GM18508 (cell line): Measurements from ENCODE around the gene USP21.

Experiments used
- ATAC-seq: cut with Tn5 transposase; IDR thresholded peaks from one replicate; pipeline ENCODE4 v1.9.1; 2021; ENCODE audit warnings: moderate number of reproducible peaks; ENCODE audit not compliant: insufficient read depth, unreplicated experiment

USP21 gene

GRCh38 chr1:161166669-161167548 is 7.6 kb downstream of the USP21 start:
- no peak for ATAC-seq

DNA sequence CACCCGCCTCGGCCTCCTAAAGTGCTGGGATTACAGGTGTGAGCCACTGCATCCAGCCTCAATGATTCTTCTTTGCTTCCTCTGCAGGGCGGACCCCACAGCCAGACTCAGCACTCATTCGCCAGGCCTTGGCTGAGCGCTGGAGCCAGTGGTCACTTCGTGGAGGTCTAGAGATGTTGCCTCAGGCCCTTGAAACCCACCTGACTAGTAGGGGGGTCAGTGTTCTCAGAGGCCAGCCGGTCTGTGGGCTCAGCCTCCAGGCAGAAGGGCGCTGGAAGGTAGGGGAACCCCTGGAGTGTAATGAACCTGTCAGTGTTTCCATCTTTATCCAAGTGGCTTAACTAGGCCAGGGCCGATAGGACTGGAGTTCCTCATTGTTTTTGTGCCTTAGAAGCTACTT is 9.6 kb downstream of the USP21 start:
- ATAC-seq = no peak

DNA sequence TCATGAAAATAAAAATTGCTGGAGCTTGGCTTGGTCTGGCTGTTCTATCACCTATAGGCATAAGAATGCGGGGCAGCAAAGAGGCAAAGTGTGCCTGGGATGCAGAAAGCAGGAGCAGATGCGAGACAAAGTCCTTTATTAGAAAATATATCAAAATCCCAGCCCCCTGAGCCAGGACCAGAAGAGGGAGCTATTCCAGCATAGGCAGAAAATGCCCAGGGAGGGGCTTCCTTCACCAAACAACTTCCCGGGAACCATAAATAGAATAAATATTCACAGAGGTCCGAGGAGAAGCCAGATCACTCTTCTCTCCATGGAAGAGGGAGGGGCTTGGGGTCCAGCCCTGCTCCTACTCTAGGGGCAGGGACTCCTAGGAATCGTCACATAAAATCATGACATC is 11.9 kb downstream of the USP21 start:
- ATAC-seq = no peak

- no peak for ATAC-seq
Measured at GRCh38 chr1:161171696-161172095, 12.4 kb downstream of the USP21 start.

- ATAC-seq = no peak
Measured at GRCh38 chr1:161172349-161172748, 13.0 kb downstream of the USP21 start.

GRCh38 chr1:161172776-161173376 is 13.6 kb downstream of the USP21 start:
- no peak for ATAC-seq

GRCh38 chr1:161173711-161174110 is 14.4 kb downstream of the USP21 start:
- ATAC-seq = no peak

DNA sequence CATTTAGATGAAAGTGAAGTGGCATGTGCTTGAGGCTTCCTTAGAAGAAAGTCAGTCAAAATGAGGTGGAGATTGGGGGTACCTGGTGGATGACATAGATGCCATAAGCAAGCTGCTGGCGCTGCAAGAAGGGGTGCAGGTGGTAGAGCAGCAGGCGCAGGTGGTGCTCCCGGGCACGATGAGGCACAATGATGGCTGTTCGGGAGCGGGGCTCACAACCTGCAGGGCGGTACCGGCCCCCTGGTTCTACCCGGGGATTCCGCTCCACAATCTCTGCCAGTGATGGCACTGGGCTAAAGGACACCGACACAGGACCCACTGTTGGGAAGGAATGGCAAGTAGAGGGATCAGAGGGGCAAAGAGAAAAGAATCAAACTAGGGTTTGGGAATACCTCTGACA is 15.6 kb downstream of the USP21 start:
- ATAC-seq = no peak

- ATAC-seq = no peak
Measured at GRCh38 chr1:161175771-161176453, 16.6 kb downstream of the USP21 start.

GRCh38 chr1:161176468-161177111 is 17.3 kb downstream of the USP21 start:
- no peak for ATAC-seq

DNA sequence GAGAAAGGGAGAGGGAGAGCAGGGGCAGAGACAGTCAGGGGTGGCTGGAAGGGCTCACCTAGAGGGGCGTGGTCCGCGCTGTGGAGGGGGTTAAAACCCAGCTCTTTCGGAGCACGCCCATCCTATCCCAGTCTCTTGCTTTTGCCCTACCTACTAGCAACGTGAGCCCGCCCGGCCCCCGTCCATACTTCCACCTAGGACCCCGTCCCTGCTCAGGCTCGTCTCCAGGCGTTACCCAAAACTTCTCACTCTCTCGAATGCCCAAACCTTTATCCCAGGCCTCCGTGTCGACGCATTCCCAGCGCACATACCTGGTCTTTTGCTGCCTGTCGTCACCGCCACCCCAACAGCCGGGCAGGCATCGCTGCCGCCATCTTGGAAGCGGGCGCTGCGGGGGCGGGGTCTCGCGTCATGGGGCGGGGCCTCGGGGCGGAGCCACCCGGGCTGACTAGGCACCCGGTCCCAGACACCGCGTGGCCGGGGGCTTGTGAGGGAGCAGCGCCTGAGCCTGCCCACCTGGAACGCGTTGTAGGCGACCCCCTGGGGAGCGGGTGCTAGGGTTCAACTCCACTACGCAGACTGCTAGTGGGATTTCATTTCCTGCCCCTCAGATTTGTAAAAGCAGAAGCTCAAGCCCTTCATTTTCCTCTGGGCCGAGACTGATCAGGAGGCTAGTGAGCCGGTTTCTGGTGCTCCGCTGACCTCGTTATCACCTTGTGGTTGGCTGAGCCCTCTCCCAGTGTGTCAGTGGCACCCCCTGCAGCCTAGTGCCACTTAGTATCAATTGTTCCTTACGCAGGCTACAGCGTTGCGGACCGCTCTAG is 18.0 kb downstream of the USP21 start, which contains the start of gene B4GALT3:
B4GALT3 (minus strand) TSS at position 396 of the 824 bp plus-strand sequence. CDS start 1,447 bp downstream, outside the sequence.
- ATAC-seq = no peak

DNA sequence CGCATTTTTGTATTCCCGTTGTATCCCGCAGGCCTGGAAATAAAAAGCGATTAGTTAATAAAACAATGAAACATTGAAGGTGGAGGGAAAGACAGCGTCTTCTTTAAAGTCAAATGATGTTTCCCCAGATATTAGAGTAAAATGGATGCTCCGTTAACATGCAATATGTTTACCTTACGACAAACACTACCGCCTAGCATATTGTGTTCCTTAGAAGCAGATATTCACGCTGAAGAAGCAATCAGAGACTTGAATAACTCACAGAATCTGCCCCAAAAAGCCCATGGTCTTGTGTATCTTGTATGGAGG is 18.6 kb downstream of the USP21 start:
- ATAC-seq = no peak

DNA sequence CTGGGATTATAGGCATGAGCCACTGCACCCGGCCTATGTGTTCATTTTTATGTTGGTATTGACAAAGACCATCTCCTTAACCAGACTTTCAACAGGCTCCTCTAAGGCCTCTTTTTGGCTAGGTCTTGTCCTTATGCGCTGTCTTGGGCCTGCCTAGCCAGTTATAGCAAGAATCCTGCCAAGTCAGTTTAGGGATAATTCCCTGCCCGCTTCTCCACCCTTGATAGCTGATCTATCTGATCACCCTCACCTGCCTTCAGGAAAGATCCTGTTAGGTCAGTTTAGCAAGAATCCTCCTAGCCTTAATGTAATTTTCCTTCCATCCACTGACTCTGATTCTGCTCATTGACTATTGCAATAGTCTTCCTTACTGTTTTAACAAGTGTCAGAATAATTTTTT is 20.4 kb downstream of the USP21 start:
- ATAC-seq = no peak

DNA sequence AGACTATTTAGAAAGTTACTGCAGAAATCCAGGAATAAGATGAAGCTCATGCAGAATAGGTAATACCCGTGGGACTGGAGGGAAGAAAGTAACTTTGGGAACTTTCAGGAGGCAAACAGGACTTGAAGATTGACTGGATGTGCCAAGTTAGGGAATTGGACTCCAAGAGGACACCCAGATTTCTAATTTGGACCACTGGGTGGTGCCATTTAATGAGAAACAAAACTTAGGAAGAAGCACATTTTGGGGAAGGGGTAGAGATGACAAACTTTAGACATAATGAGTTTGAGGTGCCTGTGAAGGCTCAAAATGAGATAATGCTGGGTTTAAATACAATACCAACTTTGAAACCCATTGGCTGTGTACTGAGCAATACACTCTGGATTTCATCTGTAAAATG is 21.3 kb downstream of the USP21 start:
- ATAC-seq = no peak

DNA sequence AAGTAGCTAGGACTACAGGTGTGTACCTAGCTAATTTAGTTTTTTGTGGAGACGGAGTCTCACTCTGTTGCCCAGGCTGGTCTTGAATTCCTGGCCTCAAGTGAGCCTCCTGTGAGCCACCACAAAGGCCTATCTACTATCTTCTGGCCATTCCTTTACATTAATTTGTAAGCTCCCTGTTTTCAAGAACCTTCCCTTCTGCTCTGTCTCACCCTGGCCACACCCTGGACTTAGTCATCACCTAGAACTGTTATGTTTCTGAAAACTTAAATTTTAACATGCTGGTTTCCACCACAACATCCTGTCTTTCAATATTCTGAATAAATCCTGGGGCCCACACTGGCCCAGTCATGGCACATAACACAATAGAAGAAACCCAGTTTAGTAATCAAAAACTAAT is 22.9 kb downstream of the USP21 start:
- ATAC-seq = peak; percentile 44

DNA sequence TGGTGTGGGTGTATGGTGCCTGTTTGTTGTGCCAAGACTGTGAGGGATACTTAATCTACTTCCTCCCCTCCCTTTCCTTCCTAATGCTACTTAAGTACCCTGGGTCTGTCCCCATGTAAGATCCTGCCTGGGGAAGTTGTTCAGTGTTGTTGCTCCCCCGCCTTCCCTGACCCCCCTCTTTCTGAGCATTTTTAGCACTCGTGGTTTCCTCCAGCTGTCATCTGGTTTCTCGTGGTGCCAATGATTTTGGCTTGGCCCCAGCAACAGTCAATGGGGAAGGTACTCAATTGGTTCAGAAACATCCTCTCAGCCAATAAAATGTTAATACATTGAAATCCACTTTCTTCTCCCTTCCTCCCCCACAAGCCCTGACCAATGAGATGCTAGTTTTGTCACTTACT is 26.0 kb downstream of the USP21 start:
- ATAC-seq = peak; percentile 40

GRCh38 chr1:161185732-161186311 is 26.5 kb downstream of the USP21 start:
- ATAC-seq = no peak

- no peak for ATAC-seq
Measured at GRCh38 chr1:161187311-161187710, 28.0 kb downstream of the USP21 start.

DNA sequence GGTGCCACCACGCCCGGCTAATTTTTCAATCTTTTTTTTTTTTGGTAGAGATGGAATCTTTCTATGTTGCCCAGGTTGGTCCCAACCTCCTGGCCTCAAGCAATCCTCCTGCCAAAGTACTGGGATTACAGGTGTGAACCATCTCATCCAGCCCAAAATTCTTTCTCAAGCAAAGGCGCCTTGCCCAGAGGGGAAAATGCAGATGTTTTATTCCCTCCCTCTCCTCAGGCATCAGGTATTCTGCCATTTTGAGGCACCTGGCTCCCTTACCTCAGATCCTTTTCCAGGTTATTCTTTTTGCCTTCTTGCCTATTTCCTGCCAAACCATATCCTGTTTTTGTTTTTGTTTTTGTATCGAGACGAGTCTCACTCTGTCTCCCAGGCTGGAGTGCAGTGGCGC is 29.1 kb downstream of the USP21 start:
- no peak for ATAC-seq

GRCh38 chr1:161189036-161189435 is 29.7 kb downstream of the USP21 start:
- ATAC-seq = no peak
